HepG2 (cell line): Measurements from ENCODE around the gene CACNG1. TPM values are rescaled to one million over a fixed set of nuclear protein-coding genes. Genes with fewer than 3 reads are reported as not detected.

Experiments used
- ATAC-seq: fragments of 200-7000 bp; cut with Tn5 transposase; 3 replicates; pipeline ENCODE4 v1.9.1; 2020; ENCODE audit warnings: mild to moderate bottlenecking, moderate library complexity
- BruUV-seq: library from RNA; stranded (reverse); fragments of 400-500 nt; replicated peaks from 2 replicates; lab custom pipeline; 2021; lab: Mats Ljungman, UMichigan
- CTCF ChIA-PET: fragments of 300-600 bp; formaldehyde crosslinking; extraction: SDS; loops from one replicate; lab custom pipeline; 2021; ENCODE audit warnings: low total read pairs, inconsistent platforms, low intra/inter-chr PET ratio; lab: Yijun Ruan, JAX
- POLR2A ChIA-PET: fragments of 350-600 bp; sonication (Branson Sonifier 250); formaldehyde crosslinking; loops from one replicate; lab custom pipeline; 2020; ENCODE audit warnings: antibody characterized with exemption, inconsistent platforms; lab: Yijun Ruan, JAX
- DNase-seq: peaks from one replicate; pipeline ENCODE4 v3.0.0-alpha.2; 2015; ENCODE audit warnings: low spot score
- FAIRE-seq: peaks from 3 replicates; lab custom pipeline; 2011; peaks lifted over from hg19 to GRCh38; lab: Jason Lieb, UNC
- H2AFZ ChIP-seq: one replicate; pipeline ENCODE4 v1.6.1; 2011; ENCODE audit warnings: low read length, inconsistent platforms
- H3K27ac ChIP-seq: fragments of 300-600 bp; 3 replicates; pipeline ENCODE4 v1.8.0; 2011; ENCODE audit warnings: mixed run types, mild to moderate bottlenecking, mixed read lengths, low read length, inconsistent platforms; ENCODE audit not compliant: insufficient read depth; ENCODE audit errors: extremely low read length
- H3K27me3 ChIP-seq, 2 experiments: fragments of 200-600 bp in 1 of 2; 2 replicates in 1 of 2; 3 replicates in 1 of 2; pipeline versions ENCODE4 v1.6.0 to v1.8.0; 2011; ENCODE audit warnings: low read length in 2 of 2, mild to moderate bottlenecking in 2 of 2, moderate library complexity in 2 of 2, inconsistent platforms in 1 of 2; ENCODE audit not compliant: insufficient read depth in 2 of 2, control insufficient read depth in 1 of 2
- H3K36me3 ChIP-seq, 2 experiments: fragments of 200-600 bp in 1 of 2; replicated peaks in 1 of 2; 2 replicates in 1 of 2; 3 replicates in 1 of 2; pipeline versions ENCODE4 v1.5.1 to v1.8.0; 2011; ENCODE audit warnings: low read length in 2 of 2, inconsistent platforms in 1 of 2; ENCODE audit not compliant: insufficient read depth in 2 of 2, control insufficient read depth in 1 of 2
- H3K4me1 ChIP-seq: 2 replicates; pipeline ENCODE4 v1.5.1; 2012; ENCODE audit warnings: low read length, inconsistent platforms; ENCODE audit not compliant: insufficient read depth
- H3K4me2 ChIP-seq: 2 replicates; pipeline ENCODE4 v1.6.0; 2011; ENCODE audit warnings: low read depth, low read length, inconsistent platforms
- H3K4me3 ChIP-seq, 3 experiments: fragments of 200-600 bp in 1 of 3; sonication (generic), shearing (Covaris generic) in 1 of 3; replicated peaks in 1 of 3; 2 replicates each; pipeline ENCODE4 v1.5.1; 2011 to 2016; ENCODE audit warnings: low read length in 3 of 3, inconsistent platforms in 2 of 3, low read depth in 2 of 3, mild to moderate bottlenecking in 2 of 3, control low read depth in 1 of 3, mixed read lengths in 1 of 3; ENCODE audit not compliant: insufficient read depth in 1 of 3
- H3K79me2 ChIP-seq: one replicate; pipeline ENCODE4 v1.6.1; 2011; ENCODE audit warnings: low read length, inconsistent platforms; ENCODE audit not compliant: insufficient read depth
- H3K9ac ChIP-seq: 2 replicates; pipeline ENCODE4 v1.6.0; 2011; ENCODE audit warnings: mild to moderate bottlenecking, low read depth, low read length, inconsistent platforms; ENCODE audit not compliant: insufficient read depth
- H3K9me3 ChIP-seq: 2 replicates; pipeline ENCODE4 v1.5.1; 2012; ENCODE audit warnings: mild to moderate bottlenecking, low read length
- H4K20me1 ChIP-seq: 2 replicates; pipeline ENCODE4 v1.6.0; 2011; ENCODE audit warnings: inconsistent platforms, mild to moderate bottlenecking, low read length, moderate library complexity; ENCODE audit not compliant: insufficient read depth
- E2F1 ChIP-seq: sonication (generic); formaldehyde crosslinking; IDR thresholded peaks from 2 replicates; pipeline ENCODE4 v1.5.0; 2020; ENCODE audit warnings: missing genetic modification reagents
- FOSL1 ChIP-seq: sonication (generic); formaldehyde crosslinking; IDR thresholded peaks from 2 replicates; pipeline ENCODE4 v1.9.0; 2021; ENCODE audit warnings: missing genetic modification reagents, borderline replicate concordance
- FOXM1 ChIP-seq: sonication (generic); formaldehyde crosslinking; IDR thresholded peaks from 2 replicates; pipeline ENCODE4 v1.5.0; 2020; ENCODE audit warnings: missing genetic modification reagents
- KMT2B ChIP-seq: IDR thresholded peaks from 2 replicates; pipeline ENCODE4 v1.6.1; 2016; ENCODE audit warnings: missing genetic modification reagents, missing compliant biosample characterization
- PATZ1 ChIP-seq: sonication (generic); formaldehyde crosslinking; IDR thresholded peaks from 2 replicates; pipeline ENCODE4 v1.4.0; 2020; ENCODE audit warnings: missing genetic modification reagents
- ZNF253 ChIP-seq: sonication (generic); formaldehyde crosslinking; IDR thresholded peaks from 2 replicates; pipeline ENCODE4 v1.8.0; 2022; ENCODE audit warnings: mild to moderate bottlenecking, missing genetic modification reagents, borderline replicate concordance
- ZSCAN12 ChIP-seq: sonication (generic); formaldehyde crosslinking; IDR thresholded peaks from 2 replicates; pipeline ENCODE4 v1.9.0; 2021; ENCODE audit warnings: mild to moderate bottlenecking, missing genetic modification reagents
- WGBS: methylation state at CpG from one replicate; pipeline ENCODE4 v1.1.6; 2017; ENCODE audit warnings: low lambda C conversion rate; 5-methylcytosine and 5-hydroxymethylcytosine counted together
- in situ Hi-C: cut with HindIII; loops from 2 replicates; pipeline ENCODE4 v1.10.0; 2017; ENCODE audit warnings: low pct_unique_long_range_greater_than_20kb; ENCODE audit not compliant: extremely low pct_ligation_motif_present
- intact Hi-C: fragments of 100-400 bp; cut with micrococcal nuclease; formaldehyde crosslinking; loops from one replicate; pipeline ENCODE4 v1.10.0; 2022; ENCODE audit not compliant: unreplicated experiment
- polyA plus RNA-seq, 8 experiments: library from polyadenylated mRNA; depleted of rRNA in 3 of 8; stranded (reverse) in 7 of 8; unstranded in 1 of 8; fragments of >200 nt; fragmentation: Illumina TruSeq in 4 of 8; extraction: Trizol in 4 of 8; gene quantifications; 2 replicates each; pipeline versions ENCODE4 v1.2.1 to v1.2.3, GENCODE V29; 2011 to 2016; ENCODE audit warnings: low read depth in 4 of 8, missing spikeins in 1 of 8, mixed read lengths in 1 of 8; ENCODE audit not compliant: insufficient read depth in 1 of 8
- total RNA-seq, 5 experiments: library from RNA; depleted of rRNA; stranded (reverse); fragments of >200 nt; fragmentation: Illumina TruSeq; extraction: Trizol; gene quantifications; 2 replicates each; pipeline ENCODE4 v1.2.3, GENCODE V29; 2016; ENCODE audit warnings: low read depth in 1 of 5

Gene CACNG1
- total and polyA plus RNA-seq, 2 of the 13 experiments (the other 11 are each of a cell fraction or from before 2014, with no cell fraction given): not detected

DNA sequence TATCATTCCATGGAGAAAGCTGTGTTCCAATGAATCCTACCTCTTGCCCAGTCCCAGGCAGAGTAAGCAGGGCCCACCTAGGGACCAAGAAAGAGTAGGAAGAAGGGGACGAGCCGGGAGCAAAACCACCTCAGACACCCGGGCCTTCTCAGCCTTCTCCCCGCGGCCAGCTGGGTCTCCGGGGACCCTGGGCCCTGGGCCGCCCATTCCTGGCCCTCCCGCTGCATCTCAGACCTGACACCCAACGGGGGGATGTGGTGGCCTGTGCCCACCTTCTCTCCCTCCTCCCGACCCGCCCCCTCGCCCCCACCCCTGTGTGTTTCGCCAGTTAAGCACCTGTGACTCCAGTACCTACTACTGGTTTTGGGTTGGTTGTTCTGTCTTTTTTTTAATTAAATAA, 11.4 kb upstream of the CACNG1 start (continued):
- TF ChIP-seq KMT2B: no peak
- TF ChIP-seq PATZ1: no peak
- TF ChIP-seq, all 625 proteins: peak for 0

DNA sequence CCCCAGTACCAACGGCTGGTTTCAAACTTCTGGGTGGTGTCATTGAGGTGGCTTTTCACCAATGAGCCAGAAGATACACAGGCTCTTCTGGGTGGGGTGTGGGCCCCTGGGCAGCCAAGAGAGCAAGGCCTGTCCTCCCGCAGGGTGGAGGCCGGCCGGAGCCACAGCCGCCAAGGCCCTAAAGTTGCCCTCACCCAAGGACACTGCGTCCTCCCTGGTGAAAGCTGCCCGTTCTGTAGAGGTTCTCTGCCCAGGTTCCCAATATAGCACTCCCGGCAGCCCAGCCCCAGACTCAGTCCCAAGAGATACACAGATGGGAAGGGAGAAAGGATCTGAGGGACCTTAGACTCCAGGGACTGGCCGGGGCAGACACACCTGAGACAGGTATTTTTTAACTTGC, 10.7 kb upstream of the CACNG1 start:
- ATAC-seq (no peak), FAIRE-seq (no peak), DNase-seq (no peak)
- in situ Hi-C loops (no loop called here), intact Hi-C loops (loop anchor here (1.0 kb wide), 1 partner anchor 18 kb away; no protein-coding TSS in a partner anchor)
- POLR2A ChIA-PET: no interaction called here
- no TSS peak for BruUV-seq
- no peaks in the 10 kb centered on the region for H3K79me2 ChIP-seq
- WGBS: 50% methylated on average over 5 of the region's 9 CpGs
- no peaks in the 10 kb centered on the region for H3K4me1 ChIP-seq
- no peak overlapping the region for H2AFZ ChIP-seq
- no peaks in the 10 kb centered on the region for H4K20me1 ChIP-seq
- peaks cover 10 to 38% of the 10 kb centered on the region in 2 experiments; a peak in 3 of 5 replicates for H3K27me3 ChIP-seq
- H3K9ac ChIP-seq: no peak overlapping the region
- no peak overlapping the region for H3K4me2 ChIP-seq
- no peaks in the 10 kb centered on the region for H3K36me3 ChIP-seq
- no peak overlapping the region for H3K4me3 ChIP-seq
- no peaks in the 10 kb centered on the region for H3K9me3 ChIP-seq
- TF ChIP-seq E2F1 (CRISPR knock-in tag): no peak
- no peak for TF ChIP-seq ZSCAN12
- no peak for TF ChIP-seq FOSL1 (CRISPR knock-in tag)
- no peak for TF ChIP-seq ZNF253 (CRISPR knock-in tag)
- no peak for TF ChIP-seq FOXM1
- H3K27ac ChIP-seq: no peak overlapping the region
- CTCF ChIA-PET: no interaction called here
